ENCODE data around the gene LBR.

The LBR gene

DNA sequence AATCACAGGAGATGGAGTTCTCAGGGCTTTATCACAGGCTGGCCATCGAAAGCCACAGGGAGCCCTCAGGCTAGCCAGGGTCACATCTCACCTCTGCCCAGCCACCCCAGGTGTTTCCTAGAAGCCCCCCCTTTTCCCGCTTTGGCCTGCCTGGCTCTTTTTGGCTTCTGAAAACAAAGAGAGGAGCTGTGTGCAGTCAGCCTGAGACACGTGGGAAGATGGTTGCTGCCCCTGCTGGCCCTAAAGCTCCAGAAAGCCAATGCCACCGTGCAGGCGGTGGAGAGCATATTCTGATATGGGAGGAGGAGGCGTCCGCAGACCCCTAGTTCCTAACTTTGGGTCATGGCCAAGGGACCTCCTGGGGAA, 18.7 kb upstream of the LBR start:
- DNase-seq (ENCODE audit: low spot score) = no peak

DNA sequence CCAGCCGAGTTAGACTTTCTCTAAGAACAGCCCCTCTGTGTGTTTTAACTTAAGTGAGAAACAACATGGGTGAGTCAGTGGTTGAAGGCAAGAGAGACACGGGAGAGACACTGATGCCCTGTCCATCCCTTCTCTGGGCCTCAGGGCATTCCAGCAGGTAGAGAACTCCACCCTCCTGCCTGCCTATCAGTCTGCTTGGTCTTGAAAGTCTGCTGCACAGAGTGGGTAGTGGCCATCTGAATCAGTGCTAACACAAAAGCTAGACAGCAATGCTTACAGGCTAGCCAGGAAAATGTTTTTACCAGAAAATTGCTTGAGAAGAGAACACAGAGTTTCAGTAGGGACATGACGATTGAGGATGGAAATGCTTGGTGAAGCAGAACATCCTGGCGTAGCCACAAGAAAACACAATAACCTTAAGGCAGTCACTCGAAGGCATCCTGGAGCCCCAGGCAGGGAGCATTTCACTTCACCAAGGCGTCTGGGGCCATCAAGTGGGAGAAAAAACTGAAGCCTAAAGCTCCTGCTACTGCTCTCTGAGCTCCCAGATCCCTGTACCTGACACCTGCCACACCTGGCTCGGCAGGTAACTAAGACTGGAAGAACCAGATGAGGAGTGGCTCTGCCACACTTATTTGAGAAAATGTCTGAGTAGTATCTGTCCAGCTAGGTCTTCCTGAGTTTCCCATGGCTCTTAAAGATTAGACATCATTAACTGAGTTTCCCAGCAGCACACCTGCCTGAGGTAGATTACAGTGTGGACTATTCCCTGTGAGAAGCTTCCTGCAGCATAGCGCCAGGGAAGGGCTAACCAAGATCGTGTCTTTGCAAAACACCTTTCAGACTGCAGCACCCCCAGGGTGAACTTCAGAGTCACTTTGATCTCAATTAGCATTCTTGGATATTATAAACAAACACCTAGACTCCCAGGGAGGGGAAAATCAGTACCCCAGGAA, 18.1 kb upstream of the LBR start:
- DNase-seq (ENCODE audit: low spot score) = peak; percentile 39

DNA sequence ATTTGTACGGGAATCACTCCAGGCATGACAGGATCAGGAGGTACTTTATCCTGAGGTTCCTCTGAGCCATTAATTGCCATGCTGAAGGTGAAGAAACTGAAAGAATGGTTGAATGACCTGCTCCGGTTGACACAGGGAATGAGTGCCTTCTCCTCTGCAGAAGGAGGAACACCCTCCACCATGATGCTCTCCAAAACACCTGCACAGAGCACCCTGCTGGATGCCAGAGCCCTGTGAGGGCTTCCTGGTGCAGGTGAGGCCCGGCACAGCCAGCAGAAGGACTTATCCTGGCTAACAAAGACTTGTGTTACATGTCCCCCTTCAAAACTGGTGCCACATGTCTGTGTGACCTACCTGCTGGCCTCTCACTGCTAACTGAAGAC, 14.3 kb upstream of the LBR start:
- DNase-seq (ENCODE audit: low spot score) = no peak

DNA sequence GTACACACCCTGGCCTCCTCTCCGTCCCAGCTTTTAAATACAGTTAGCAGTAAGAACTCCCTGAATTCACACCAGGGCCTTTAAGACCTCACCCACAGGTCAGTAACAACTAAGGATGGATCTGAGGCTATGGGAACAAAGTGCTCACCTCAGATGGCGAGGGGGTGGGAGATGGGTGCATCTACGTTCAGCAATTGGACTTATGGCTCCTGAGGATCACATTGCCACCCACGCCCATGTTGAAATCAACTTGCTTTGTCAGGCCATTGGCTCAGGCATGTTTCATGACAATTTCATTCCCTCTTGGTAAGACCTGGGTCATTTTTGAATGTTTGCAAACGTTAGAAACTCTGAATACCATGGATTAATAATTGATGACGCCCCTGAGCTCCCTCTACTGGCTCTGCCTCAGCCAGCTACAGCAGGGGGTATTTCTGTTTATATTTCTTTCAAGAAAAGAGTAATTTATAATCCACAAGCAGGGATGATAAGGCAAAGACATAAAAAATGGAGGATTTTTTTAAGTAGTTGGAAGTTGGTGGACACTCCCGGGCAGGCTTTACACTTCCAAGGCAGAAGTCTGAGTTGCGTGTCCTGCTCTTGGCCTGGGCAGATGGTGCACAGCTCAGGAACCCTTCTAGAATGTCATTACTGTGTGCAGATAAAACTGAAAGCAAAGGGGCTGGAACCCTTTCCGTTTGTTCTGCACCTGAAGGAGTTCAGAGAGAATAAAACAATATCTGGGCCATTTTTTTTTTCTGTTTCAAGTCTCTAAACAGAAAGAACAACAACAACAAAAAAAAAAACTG, 13.7 kb upstream of the LBR start:
- DNase-seq (ENCODE audit: low spot score) = peak; percentile 78

DNA sequence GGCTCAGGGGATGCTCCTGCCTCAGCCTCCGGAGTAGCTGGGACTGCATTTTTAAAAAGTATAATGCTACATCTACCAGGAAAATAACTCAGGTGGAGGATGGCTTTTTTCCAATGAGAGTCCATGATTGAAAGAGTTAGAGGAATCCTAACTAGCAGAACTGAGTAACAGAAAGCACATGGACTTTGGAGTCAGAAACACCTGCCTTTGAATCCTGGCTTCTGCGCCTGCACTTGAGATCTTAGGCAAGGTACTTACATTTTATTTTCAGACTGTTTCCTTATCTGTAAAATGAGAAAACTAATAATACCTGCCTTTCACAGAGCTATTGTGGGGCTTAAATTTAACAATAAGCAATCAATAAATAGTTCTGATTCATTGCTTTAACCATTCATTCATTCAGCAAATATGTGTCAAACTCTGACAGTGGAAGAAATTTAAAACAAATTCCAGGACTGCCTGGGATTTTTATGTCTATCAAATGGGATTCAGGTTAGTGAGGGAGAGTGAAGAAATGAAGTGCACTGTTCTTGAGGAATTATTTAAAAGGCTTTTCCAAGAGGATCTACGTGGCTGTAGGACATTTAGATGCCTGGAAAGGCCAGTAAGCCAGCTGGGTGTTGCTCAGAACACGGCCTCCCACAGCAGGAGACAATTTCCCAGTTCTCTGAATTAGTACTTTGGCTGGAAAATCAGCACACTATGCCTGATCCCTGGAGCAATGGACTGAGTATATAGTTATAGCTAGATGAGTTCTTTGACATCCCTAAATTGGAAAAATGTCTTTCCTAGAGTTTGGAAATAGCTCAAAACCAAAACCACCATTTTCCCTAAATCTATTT, 12.8 kb upstream of the LBR start:
- DNase-seq (ENCODE audit: low spot score) = no peak

DNA sequence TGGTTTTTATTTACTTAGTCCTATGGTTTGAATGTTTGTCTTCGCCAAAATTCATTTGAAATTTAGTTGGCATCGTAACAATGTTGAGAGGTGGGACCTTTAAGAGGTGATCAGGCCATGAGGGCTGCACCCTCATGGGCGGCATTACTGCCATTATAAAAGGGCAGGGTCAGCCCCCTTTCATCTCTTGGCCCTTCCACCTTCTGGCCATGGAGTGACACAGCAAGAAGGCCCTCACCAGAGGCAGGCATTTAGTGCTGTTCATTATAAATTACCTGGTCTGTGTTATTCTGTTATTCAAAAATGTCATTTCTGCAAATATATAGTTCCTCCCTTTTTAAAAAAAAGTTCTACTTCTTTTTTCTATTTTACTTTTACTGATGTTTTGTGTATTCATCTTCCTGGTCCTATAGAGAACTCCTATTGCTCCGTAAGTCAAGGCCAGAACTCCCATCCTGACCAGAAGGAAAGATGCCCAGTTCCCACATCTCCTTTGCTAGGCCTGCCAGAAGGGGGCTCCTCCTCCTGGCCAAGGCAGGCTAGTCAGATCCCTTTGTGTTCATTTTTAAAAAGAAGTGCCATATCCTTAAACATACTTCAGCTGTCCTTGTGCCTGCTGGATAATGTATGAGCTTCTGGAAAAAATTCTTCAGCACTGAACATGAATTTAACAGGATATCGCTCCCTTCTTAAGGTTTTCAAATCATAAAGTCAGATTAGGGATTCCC, 10.0 kb upstream of the LBR start:
- DNase-seq (ENCODE audit: low spot score) = no peak

DNA sequence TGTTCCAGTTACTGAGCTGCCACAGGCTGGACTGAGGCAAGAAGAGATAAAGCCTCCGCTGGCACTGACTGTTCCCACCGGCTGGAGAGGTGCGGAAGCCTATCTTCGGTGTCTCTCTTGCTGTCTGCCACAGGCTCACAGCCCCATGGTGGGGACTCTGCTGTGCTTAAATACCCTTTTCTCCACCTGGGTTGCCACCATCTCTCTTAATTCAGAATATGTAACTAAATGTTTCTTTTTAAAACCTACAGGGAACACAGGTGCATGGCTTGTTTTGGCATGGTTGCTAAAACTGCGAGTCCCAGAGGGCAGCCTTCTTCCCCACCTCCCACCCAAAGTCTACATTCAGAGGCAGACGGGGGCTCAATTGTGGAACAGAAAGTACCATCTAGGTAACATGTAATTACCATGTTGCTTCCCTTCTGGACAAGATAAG, 8.1 kb upstream of the LBR start:
- DNase-seq (ENCODE audit: low spot score) = no peak

DNA sequence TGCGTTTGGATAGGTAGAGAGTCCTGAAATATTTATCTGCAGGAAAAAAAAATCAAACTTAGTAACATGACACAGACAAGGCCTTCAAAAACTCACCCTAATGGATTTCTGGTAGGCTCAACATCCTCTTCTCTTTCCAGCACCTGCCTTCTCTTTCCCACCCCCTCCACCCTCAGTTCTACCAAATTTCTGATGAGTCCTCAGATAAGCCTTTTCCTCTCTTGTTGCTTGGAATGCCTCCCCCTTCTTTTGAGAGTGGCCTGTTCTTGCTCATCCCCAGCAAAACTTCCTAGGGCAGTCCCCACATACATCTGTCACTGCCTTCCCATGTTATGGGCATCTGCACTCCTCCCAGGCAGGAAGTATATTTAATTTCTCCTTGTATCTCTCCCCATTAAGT, 7.6 kb upstream of the LBR start:
- DNase-seq (ENCODE audit: low spot score) = no peak

DNA sequence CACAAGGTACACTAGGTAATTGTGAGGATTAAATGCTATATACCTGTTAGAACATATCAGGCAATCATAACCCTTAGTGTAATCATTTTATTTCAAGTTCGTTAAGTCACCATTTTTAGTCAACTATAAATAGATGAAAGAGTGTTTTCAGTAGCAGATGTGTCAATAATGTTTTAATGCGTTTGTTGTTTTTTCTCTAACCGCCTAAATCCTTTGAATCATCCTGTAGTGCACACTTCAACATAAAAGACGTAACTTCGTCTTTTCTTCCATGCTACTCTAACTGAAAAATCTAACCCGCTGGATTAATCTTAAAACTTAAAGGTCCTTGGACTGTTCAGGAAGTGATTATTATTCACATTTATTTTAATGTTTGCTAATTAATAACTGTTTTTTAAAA, 7.2 kb upstream of the LBR start:
- DNase-seq (ENCODE audit: low spot score) = no peak

DNA sequence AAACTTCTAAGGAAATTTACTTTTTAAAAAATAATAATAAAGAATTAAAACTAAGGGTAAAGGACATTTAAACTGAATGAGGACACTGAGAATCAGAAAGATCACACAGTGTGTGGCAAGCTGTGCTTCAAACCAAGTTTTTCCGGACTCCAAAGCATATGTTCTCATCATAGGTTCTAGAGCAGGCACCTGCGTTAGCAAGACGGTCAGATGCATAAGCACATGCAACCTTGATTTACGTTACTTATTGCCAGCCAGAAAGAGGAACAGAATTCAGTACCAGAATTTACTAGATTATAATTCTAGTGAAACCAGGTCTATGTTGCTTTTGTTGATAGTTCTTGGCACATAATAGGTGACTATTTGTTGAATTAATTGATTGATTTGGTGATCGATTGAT, 6.2 kb upstream of the LBR start:
- DNase-seq (ENCODE audit: low spot score) = no peak

DNA sequence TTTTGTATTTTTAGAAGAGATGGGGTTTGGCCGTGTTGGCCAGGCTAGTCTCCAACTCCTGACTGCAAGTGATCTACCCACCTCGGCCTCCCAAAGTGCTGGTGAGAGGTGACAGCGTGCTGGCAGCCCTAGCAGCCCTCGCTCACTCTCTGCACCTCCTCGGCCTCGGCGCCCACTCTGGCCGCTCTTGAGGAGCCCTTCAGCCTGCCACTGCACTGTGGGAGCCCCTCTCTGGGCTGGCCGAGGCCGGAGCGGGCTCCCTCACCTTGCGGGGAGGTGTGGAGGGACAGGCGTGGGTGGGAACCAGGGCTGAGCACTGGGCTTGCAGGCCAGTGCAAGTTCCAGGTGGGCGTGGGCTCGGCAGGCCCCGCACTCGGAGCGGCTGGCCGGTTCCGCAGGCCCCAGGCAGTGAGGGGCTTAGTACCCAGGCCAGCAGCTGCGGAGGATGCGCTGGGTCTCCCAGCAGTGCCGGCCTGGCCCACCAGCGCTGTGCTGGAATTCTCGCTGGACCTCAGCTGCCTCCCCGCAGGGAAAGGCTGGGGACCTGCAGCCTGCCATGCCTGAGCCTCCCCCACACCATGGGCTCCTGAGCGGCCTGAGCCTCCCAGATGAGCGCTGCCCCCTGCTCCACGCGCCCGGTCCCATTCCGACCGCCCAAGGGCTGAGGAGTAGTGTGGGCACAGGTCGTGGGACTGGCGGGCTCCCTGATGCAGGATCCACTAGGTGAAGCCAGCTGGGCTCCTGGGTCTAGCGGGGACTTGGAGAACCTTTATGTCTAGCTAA, 3.4 kb upstream of the LBR start:
- no peak for DNase-seq (ENCODE audit: low spot score)

DNA sequence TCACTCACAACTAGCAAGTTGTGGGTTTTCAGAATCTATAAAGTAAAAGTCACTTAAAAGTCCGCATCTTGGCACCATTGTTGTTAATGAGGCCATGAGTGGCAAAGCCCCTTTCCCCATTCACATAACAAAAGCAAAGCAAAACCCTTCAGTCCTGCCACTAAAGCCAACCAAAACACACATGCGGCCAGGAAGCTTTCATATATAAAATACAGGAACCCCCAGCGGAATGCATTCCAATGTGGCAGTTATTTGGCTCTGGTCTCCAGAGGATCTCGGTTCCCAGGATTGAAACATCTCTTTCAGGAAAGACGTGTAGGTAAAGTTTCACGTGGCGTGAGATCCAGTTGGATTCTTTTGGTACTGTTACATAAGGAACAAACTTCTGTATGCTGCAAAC, 2.5 kb upstream of the LBR start:
- DNase-seq (ENCODE audit: low spot score) = no peak

DNA sequence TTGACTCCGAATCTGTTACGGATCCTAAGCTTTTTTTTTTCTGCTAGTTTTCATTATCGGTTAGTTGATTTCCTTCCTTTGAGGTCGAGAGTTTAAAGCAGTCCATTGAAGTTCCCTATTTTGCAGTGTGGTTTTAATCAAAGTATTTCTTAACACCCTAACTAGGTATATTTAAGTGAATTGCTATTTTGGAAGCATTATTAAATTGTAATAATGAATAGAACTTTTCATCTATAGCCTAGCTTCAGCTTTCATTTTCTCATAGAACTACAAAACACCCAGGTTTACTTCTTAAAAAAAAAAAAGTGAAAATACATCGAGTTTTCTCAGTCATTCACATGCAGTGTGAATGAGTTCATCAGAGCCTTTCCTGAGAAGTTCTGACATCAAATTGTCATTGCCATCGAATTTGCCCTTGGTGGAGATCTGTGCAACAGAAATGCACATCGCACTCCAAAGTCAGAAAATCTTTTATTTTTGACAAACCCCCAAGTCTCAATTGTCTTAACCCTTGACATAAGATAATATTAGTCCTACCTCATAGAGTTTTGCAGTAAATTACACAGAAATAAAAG, 1.1 kb upstream of the LBR start:
- DNase-seq (ENCODE audit: low spot score) = no peak

DNA sequence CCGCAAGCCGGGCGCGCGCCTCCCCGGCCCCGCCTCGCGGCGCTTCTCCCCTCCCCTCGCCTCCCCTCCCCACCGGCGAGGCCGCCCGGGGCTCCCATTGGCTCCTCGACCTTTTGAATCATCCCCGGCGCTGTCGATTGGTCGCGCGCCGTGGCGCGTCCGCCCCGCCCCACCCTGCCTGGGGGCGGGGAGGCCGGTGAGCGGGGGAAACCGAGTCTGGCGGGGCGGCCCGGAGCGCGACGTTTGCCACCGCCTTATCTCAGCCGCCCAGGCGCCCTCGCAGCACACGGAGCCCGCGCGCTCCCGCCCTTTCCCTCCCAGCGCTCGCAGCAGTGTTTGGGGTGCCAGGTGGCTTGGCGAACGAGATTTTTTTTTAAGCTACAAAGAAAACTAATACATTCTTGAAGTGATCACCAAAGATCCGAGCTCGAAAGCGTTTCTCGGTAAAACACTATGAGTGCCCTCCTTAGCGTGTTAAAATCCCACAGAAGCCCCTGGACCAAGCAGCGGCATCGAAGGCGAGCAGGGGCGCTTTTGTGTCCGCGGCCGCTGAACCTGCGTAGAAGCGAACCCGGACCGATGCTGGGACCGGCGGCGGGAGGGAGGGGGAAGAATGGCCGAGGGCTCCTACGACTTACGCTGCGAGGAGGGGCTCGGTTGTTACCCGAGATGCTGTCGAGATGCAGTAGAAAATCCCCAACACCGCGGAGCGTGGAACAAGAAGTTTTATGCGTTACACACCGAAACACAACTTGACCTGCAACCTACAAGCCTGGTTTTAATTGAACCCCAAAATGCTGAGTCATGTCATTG, 436 bp upstream of the LBR start:
- DNase-seq (ENCODE audit: low spot score) = peak; percentile 87

DNA sequence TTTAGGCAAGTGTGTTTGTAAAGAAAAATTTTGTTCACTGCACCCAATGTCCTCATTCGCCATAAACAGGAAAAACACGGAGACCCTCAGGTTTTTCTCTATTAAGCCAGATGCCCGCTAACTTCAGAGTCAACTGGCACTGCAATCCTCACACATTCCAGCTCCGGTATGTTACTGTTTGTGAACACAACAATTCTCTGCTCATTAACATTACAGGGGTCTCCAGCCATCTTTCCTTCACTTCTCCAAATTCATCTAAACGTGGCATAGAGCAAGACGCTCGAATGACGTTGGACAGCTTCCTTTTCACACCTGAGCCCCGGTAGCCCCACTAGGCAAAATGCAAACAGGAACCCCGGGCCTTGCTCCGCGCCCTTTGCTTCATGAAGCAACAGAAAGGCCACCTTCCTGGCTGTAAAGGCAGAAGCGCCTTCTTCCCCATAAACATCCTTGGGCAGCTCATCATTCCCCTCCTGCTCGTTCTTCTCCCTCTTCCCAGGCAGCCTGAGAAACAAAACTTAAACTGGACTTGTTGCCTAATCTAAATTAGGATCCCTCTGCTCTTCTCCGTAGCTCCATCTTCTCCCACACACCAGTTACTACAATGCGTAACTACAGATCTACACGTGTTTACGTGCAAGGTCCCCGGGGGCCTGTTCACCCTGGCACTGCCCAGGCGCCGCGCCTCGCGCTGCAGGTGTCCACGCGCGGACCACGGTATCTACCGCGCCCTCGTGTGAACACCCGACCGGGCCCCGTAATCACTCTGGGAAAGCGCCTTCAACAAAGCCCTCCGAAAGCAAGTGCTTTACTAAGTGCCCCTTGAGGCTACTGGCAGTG, 1.2 kb downstream of the LBR start:
- peak; percentile 58 for DNase-seq (ENCODE audit: low spot score)

DNA sequence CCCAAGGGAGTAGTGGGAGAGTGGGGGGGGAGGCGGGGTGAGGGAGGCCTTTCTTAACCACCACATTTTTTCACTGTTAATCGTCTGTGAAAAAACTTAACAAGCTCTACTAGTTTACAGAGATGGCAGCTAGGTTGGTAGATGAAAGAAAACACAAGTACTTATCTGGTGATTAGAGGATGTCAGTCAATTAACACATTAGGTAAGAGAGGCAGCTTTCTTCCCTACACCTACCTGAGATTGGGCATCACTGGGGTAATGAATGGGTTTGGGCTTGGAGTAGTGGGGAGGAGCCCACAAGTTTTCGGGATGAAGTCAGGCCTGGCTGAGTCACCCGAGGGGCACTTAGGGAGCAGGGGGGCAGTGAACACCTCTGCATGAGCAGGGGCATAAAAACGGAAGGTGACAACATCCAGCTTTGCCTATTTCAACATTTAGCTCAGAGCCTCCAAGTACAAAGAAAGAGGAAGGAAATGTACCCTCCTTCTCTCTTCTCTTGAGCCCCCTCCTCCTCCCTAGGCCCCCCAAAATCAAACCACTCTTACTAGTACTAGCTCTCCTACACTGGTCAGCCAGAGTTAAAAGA, 2.5 kb downstream of the LBR start:
- peak; percentile 74 for DNase-seq (ENCODE audit: low spot score)

DNA sequence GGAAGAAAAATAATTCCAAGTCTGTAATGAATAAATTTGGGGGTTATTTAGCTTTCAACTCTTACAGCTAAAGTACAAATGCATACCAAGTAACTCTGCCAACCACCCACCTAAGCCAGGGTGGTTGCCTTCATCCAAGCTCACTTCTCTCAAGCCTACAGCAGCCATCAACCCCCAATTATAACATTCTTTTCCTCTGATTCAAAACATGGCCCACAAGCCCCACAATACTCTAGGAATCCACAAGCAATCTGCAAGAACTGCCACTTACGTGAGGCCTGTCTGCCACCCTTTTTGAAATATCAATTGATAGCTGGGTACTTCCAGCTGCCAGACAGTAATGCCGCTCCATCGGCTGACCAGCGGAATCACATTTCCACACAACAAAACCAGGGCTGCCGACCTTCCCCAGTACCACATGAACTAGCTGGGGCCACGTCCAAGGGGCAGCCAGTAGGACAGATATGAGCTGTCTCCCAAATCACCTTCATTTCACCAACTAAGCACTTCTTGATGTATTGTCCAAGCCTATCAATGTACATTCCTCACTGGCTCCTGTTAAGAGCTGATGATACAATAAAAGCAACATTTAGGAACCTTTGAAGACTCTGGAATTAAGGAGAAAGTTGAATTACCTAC, 3.2 kb downstream of the LBR start:
- DNase-seq (ENCODE audit: low spot score) = peak; percentile 44

DNA sequence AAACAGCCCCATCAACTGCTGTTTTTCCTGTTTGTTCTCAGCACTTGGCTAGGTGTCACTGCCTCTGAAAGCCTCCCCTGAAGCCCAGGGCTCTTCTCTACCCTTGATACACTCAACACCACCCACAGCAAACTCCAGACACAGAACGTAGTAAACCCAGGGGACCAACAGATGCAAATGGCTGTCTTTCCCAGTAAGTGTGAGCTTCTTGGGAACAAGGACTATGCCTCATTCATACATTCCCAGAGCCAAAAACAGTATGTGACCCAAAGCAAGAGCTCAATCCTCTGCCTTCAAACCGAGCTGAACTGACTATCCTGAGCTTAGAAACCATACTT, 4.4 kb downstream of the LBR start:
- no peak for DNase-seq (ENCODE audit: low spot score)

All from SW480 (cell line).